PC-9 (cell line): Measurements from ENCODE around the gene CLPTM1L. TPM values are rescaled to one million over a fixed set of nuclear protein-coding genes. Genes with fewer than 3 reads are reported as not detected.
"Not testable (repeated sequence)": the region's sequence is repeated elsewhere in the genome, so short reads cannot be mapped to it uniquely, and the experiment has no call there.

Experiments used
- BruUV-seq: library from RNA; stranded (reverse); fragments of 400-500 nt; replicated peaks from 2 replicates; lab custom pipeline; 2021; lab: Mats Ljungman, UMichigan
- CTCF ChIA-PET: fragments of 300-600 bp; sonication (Branson Sonifier 250); formaldehyde crosslinking; loops from one replicate; lab custom pipeline; 2022; ENCODE audit warnings: antibody characterized with exemption; lab: Charles Lee
- POLR2A ChIA-PET: fragments of 300-600 bp; sonication (Branson Sonifier 250); formaldehyde crosslinking; loops from one replicate; lab custom pipeline; 2022; ENCODE audit warnings: antibody characterized with exemption; ENCODE audit not compliant: unreplicated experiment; lab: Charles Lee
- DNase-seq, 2 experiments: peaks; one replicate each; pipeline versions ENCODE4 v3.0.0 to v3.0.0-alpha.2; 2015 to 2022; ENCODE audit warnings: mixed read lengths in 1 of 2
- H2AFZ ChIP-seq: fragments of 200-600 bp; sonication (generic); 2 replicates; pipeline ENCODE4 v1.8.1; 2017; ENCODE audit warnings: antibody characterized with exemption
- H3F3A ChIP-seq: fragments of 200-600 bp; sonication (generic); 2 replicates; pipeline ENCODE4 v1.8.1; 2017; ENCODE audit warnings: antibody characterized with exemption, mild to moderate bottlenecking, low read depth; ENCODE audit not compliant: insufficient read depth
- H3K27ac ChIP-seq: fragments of 200-600 bp; sonication (generic); 2 replicates; pipeline ENCODE4 v1.6.1; 2016; ENCODE audit warnings: mixed run types
- H3K27me3 ChIP-seq: fragments of 200-600 bp; sonication (generic); 2 replicates; pipeline ENCODE4 v1.6.1; 2016; ENCODE audit warnings: low read depth, mixed run types; ENCODE audit not compliant: insufficient read depth
- H3K36me3 ChIP-seq: fragments of 200-600 bp; sonication (generic); 2 replicates; pipeline ENCODE4 v1.6.1; 2016; ENCODE audit warnings: low read depth, mixed run types
- H3K4me1 ChIP-seq: fragments of 200-600 bp; sonication (generic); replicated peaks from 2 replicates; pipeline ENCODE4 v1.6.1; 2016; ENCODE audit warnings: mixed run types; ENCODE audit not compliant: insufficient read depth
- H3K4me2 ChIP-seq: fragments of 200-600 bp; sonication (generic); 2 replicates; pipeline ENCODE4 v1.6.1; 2017; ENCODE audit warnings: mixed run types
- H3K4me3 ChIP-seq: fragments of 200-600 bp; sonication (generic); 2 replicates; pipeline ENCODE4 v1.6.1; 2016; ENCODE audit warnings: mixed run types
- H3K79me2 ChIP-seq: fragments of 200-600 bp; sonication (generic); 2 replicates; pipeline ENCODE4 v1.6.1; 2017; ENCODE audit warnings: low read depth, mixed run types
- H3K9me2 ChIP-seq: fragments of 200-600 bp; sonication (generic); 2 replicates; pipeline ENCODE4 v1.8.1; 2017; ENCODE audit warnings: mild to moderate bottlenecking; ENCODE audit not compliant: insufficient read depth
- H3K9me3 ChIP-seq: fragments of 200-600 bp; sonication (generic); 2 replicates; pipeline ENCODE4 v1.8.1; 2016; ENCODE audit warnings: low read depth; ENCODE audit not compliant: insufficient read depth
- H4K20me1 ChIP-seq: fragments of 200-600 bp; sonication (generic); 2 replicates; pipeline ENCODE4 v1.8.1; 2017; ENCODE audit not compliant: insufficient read depth
- EZH2 ChIP-seq: fragments of 200-600 bp; sonication (generic); IDR thresholded peaks from 2 replicates; pipeline ENCODE4 v1.8.0; 2017; ENCODE audit warnings: antibody characterized with exemption, low read depth
- intact Hi-C: fragments of 100-400 bp; cut with micrococcal nuclease; formaldehyde crosslinking; loops from one replicate; pipeline ENCODE4 v1.10.0; 2022; ENCODE audit not compliant: unreplicated experiment
- total RNA-seq: library from RNA; stranded (reverse); gene quantifications from 2 replicates; pipeline ENCODE4 v1.2.3, GENCODE V29; 2021
- TF ChIP-seq, protein P1 (sequence below): fragments of 200-600 bp; sonication (generic); conservative IDR thresholded peaks from 2 replicates; pipeline ENCODE4 v1.6.1; 2017; ENCODE audit warnings: mixed run types, antibody characterized with exemption, mild to moderate bottlenecking, moderate library complexity

Gene CLPTM1L
- total RNA-seq, 1 experiment from 2014 or later, result 260 TPM

DNA sequence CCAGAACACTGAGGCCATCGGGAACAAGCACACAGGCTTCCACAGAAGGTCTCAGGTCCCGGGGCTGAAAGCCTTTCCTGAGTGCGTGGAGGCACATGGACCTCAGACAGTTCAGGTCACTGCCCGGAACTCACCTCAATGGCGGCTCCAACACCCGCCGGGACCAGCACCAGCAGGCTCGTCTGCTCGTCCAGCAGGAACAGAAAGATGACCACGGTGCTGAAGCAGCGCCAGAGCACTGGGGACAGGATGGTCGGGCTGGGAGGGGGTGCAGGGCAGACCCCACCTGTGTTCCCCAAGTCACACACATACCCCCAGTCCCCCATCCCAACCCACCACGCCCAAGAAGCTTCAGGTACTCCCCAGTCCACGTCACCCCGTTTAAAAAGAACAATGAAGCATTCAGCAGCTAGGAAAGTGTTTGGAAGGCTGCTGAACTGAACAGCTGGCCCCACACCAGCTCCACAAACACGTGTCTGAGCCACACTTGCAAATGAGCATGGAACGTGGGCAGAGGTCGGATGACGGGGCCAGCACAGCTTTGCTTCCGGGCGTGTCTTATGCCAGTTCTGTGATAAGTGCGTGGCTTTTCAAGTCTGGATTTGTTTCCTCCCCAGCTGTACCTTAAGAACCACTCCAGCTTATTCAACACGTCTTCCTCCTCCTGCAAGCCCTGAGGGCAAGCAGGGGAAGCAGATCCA is 14.6 kb downstream of the CLPTM1L start:
- H3K4me1 ChIP-seq, result peaks cover 34% of the 10 kb centered on the region
- peaks cover 14% of the 10 kb centered on the region; the same call in 1 of the 2 replicates for H3K36me3 ChIP-seq
- TF ChIP-seq EZH2, result no peak
- TF ChIP-seq, protein P1, sequence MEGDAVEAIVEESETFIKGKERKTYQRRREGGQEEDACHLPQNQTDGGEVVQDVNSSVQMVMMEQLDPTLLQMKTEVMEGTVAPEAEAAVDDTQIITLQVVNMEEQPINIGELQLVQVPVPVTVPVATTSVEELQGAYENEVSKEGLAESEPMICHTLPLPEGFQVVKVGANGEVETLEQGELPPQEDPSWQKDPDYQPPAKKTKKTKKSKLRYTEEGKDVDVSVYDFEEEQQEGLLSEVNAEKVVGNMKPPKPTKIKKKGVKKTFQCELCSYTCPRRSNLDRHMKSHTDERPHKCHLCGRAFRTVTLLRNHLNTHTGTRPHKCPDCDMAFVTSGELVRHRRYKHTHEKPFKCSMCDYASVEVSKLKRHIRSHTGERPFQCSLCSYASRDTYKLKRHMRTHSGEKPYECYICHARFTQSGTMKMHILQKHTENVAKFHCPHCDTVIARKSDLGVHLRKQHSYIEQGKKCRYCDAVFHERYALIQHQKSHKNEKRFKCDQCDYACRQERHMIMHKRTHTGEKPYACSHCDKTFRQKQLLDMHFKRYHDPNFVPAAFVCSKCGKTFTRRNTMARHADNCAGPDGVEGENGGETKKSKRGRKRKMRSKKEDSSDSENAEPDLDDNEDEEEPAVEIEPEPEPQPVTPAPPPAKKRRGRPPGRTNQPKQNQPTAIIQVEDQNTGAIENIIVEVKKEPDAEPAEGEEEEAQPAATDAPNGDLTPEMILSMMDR, result no peak
- no TSS peak for BruUV-seq
- ChIA-PET POLR2A (interaction anchor here (0.6 kb wide), 1 partner anchor 364 kb away, joined by 6 read pairs; no protein-coding TSS in a partner anchor), CTCF (no interaction called here)
- H3K27me3 ChIP-seq, result no peaks in the 10 kb centered on the region
- H3K27ac ChIP-seq, result no peak overlapping the region
- intact Hi-C loops, result no loop called here
- no peak overlapping the region for H3K4me3 ChIP-seq
- DNase-seq, result no peak
- no peaks in the 10 kb centered on the region for H3K9me3 ChIP-seq
- H3K4me2 ChIP-seq, result no peak overlapping the region
- H3K9me2 ChIP-seq, result no peaks in the 10 kb centered on the region
- H3F3A ChIP-seq, result peaks cover 55% of the 10 kb centered on the region
- peaks cover 50% of the 10 kb centered on the region for H4K20me1 ChIP-seq
- peaks cover 8% of the 10 kb centered on the region for H3K79me2 ChIP-seq
- H2AFZ ChIP-seq, result no peak overlapping the region

DNA sequence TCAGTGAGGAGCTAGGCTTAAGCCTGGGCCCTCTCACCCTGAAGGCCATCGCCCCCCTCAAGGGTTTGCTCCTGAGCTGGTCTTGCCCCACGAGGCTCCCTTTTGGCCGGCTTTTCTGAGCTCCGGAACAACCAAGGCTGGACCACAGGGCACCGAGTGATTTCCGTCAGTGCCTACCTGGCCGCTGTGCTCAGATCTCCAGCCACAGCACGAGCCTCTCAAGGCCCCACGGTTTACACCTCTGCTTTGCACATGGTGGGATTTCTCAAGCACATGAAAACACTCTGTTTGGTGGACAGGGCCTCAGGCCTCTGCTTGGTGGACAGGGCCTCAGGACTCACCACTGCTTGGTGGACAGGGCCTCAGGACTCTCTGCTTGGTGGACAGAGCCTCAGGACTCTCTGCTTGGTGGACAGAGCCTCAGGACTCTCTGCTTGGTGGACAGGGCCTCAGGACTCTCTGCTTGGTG is 15.8 kb downstream of the CLPTM1L start:
- H3K79me2 ChIP-seq, result peaks cover 10% of the 10 kb centered on the region
- no peak for DNase-seq
- peaks cover 52% of the 10 kb centered on the region for H4K20me1 ChIP-seq
- peaks cover 65% of the 10 kb centered on the region for H3F3A ChIP-seq
- H3K9me3 ChIP-seq, result no peaks in the 10 kb centered on the region
- H3K27me3 ChIP-seq, result no peaks in the 10 kb centered on the region
- H3K4me3 ChIP-seq, result no peak overlapping the region
- H3K36me3 ChIP-seq, result peaks cover 21% of the 10 kb centered on the region
- TF ChIP-seq, protein P1, result no peak
- TF ChIP-seq EZH2, result no peak
- H3K4me1 ChIP-seq, result peaks cover 38% of the 10 kb centered on the region
- H3K27ac ChIP-seq, result peak overlapping the region; percentile 50
- H2AFZ ChIP-seq, result no peak overlapping the region
- ChIA-PET CTCF (no interaction called here), POLR2A (no interaction called here)
- peak overlapping the region; percentile 20 for H3K4me2 ChIP-seq
- intact Hi-C loops, result no loop called here
- no TSS peak for BruUV-seq
- H3K9me2 ChIP-seq, result no peaks in the 10 kb centered on the region

DNA sequence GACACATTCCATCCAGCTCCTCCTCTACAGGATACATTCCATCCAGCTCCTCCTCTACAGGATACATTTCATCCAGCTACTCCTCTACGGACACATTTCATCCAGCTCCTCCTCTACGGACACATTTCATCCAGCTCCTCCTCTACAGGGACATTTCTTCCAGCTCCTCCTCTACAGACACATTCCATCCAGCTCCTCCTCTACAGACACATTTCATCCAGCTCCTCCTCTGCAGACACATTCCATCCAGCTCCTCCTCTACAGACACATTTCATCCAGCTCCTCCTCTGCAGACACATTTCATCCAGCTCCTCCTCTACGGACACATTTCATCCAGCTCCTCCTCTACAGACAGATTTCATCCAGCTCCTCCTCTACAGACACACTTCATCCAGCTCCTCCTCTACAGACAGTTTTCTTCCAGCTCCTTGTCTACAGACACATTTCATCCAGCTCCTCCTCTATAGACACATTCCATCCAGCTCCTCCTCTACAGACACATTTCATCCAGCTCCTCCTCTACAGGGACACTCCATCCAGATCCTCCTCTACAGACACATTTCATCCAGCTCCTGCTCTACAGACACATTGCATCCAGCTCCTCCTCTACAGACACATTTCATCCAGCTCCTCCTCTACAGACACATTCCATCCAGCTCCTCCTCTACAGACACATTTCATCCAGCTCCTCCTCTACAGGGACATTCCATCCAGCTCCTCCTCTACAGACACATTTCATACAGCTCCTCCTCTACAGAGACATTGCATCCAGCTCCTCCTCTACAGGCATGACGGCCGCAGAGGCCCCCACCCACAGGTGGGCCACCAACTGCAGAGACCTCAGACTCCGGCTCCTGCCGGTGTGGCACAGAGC is 16.4 kb downstream of the CLPTM1L start:
- POLR2A ChIA-PET, result interaction anchor here (0.7 to 0.9 kb wide), 6 partner anchors 8 to 227 kb away, joined by 7 to 25 read pairs (median 12); no protein-coding TSS in a partner anchor
- H4K20me1 ChIP-seq, result peaks cover 53% of the 10 kb centered on the region
- H3K9me3 ChIP-seq, intact Hi-C loops, H3K4me3 ChIP-seq, H2AFZ ChIP-seq, H3K9me2 ChIP-seq, H3K27me3 ChIP-seq: not testable (repeated sequence)
- peak overlapping the region; percentile 20 for H3K4me2 ChIP-seq
- H3K79me2 ChIP-seq, result peaks cover 10% of the 10 kb centered on the region
- CTCF ChIA-PET, result interaction anchor here (0.6 kb wide), 1 partner anchor 168 kb away, joined by 3 read pairs; no protein-coding TSS in a partner anchor
- BruUV-seq, result TSS peak; percentile 59
- H3K36me3 ChIP-seq, result peaks cover 24% of the 10 kb centered on the region
- H3K4me1 ChIP-seq, result peaks cover 38% of the 10 kb centered on the region
- DNase-seq, result peak; percentile 33 to 82
- peaks cover 70% of the 10 kb centered on the region for H3F3A ChIP-seq
- H3K27ac ChIP-seq, result peak overlapping the region; percentile 50

DNA sequence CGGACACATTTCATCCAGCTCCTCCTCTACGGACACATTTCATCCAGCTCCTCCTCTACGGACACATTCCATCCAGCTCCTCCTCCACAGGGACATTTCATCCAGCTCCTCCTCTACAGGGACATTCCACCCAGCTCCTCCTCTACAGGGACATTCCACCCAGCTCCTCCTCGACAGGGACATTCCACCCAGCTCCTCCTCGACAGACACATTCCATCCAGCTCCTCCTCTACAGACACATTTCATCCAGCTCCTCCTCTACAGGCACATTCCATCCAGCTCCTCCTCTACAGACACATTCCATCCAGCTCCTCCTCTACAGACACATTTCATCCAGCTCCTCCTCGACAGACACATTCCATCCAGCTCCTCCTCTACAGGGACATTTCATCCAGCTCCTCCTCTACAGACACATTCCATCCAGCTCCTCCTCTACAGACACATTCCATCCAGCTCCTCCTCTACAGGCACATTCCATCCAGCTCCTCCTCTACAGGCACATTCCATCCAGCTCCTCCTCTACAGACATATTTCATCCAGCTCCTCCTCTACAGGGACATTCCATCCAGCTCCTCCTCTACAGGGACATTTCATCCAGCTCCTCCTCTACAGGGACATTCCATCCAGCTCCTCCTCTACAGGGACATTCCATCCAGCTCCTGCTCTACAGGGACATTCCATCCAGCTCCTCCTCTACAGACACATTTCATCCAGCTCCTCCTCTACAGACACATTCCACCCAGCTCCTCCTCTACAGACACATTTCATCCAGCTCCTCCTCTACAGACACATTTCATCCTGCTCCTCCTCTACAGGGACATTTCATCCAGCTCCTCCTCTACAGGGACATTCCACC is 17.8 kb downstream of the CLPTM1L start:
- DNase-seq, result peak; percentile 79 to 85
- H3K4me3 ChIP-seq, result peak overlapping the region; percentile 7; the same call in 1 of the 2 replicates
- CTCF ChIA-PET, H3K27me3 ChIP-seq, H3K9me3 ChIP-seq, H2AFZ ChIP-seq, H3K9me2 ChIP-seq: not testable (repeated sequence)
- peaks cover 38% of the 10 kb centered on the region for H3K4me1 ChIP-seq
- H3F3A ChIP-seq, result peaks cover 64% of the 10 kb centered on the region
- peaks cover 48% of the 10 kb centered on the region for H4K20me1 ChIP-seq
- peaks cover 25% of the 10 kb centered on the region for H3K36me3 ChIP-seq
- TSS peak; percentile 17 for BruUV-seq
- peak overlapping the region; percentile 86 for H3K27ac ChIP-seq
- POLR2A ChIA-PET, result interaction anchor here (0.6 to 1.6 kb wide), 13 partner anchors 9 to 422 kb away, joined by 3 to 25 read pairs (median 7); no protein-coding TSS in a partner anchor
- intact Hi-C loops, result loop anchor here (1.0 to 2.0 kb wide), 2 partner anchors 11 to 214 kb away; partner anchors contain the start of gene SLC12A7
- peaks cover 10% of the 10 kb centered on the region for H3K79me2 ChIP-seq
- peak overlapping the region; percentile 48 for H3K4me2 ChIP-seq
